ENCODE data around the gene MOCOS. TPM values are rescaled to one million over a fixed set of nuclear protein-coding genes. Genes with fewer than 3 reads are reported as not detected.

Gene MOCOS
- total RNA-seq, 2 experiments from 2014 or later: 0.21 to 0.47 TPM

DNA sequence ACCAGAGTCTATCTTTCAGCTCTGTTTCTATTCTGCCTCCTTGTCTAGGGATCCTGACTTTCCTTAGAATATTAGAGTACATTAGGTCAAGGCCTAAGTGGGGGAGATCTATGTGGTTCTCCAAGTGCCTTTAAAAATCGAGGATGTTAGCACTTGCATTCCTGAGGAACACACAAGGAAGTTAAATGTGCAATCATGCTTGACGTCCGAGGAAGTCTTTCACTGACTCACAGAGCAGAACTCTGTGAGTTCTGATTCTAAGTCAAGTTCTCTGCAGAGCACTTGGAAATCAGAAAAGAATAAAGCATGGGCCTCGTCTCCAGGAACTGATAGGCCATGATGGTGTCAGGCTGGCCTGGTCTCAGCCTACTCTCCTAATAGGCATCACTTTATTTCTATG, 127.5 kb downstream of the MOCOS start:
- no peaks in the 10 kb centered on the region for H3K4me1 Mint-ChIP-seq (ENCODE audit: low read depth)
- no peaks in the 10 kb centered on the region for H3K36me3 Mint-ChIP-seq (ENCODE audit: low read depth)
- no peaks in the 10 kb centered on the region for H3K9me3 Mint-ChIP-seq (ENCODE audit: insufficient read depth)
- ChIA-PET POLR2A (no interaction called here), CTCF (no interaction called here)
- DNase-seq: no peak
- H3K27me3 Mint-ChIP-seq (ENCODE audit: low read depth): peaks cover 6% of the 10 kb centered on the region
- no peak for ATAC-seq
- H3K4me3 Mint-ChIP-seq: no peak overlapping the region
- H3K27ac Mint-ChIP-seq: no peak overlapping the region

DNA sequence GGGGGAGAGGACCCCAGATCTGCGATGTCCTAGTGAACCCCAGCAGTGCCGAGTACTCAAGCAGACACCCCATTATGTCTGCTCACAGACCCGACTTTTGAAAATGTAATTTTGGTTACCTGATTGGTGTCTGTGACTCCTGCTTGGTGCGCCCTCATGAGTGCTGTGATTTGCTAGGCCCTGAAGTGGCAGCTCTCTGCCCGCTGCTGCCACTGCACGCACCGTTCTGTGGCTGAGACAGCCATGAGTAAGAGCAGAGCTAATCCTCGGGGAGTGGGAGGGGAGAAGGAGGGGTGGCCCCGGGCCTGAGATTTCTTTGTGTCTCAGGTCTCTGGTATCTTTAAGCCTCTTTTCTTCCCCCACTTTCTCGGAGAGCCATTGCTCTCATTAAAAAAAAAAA, 128.4 kb downstream of the MOCOS start:
- H3K9me3 Mint-ChIP-seq (ENCODE audit: insufficient read depth): no peaks in the 10 kb centered on the region
- H3K4me3 Mint-ChIP-seq: no peak overlapping the region
- ATAC-seq (no peak), DNase-seq (no peak)
- ChIA-PET POLR2A (no interaction called here), CTCF (no interaction called here)
- peaks cover 5% of the 10 kb centered on the region for H3K27me3 Mint-ChIP-seq (ENCODE audit: low read depth)
- no peak overlapping the region for H3K27ac Mint-ChIP-seq
- no peaks in the 10 kb centered on the region for H3K4me1 Mint-ChIP-seq (ENCODE audit: low read depth)
- no peaks in the 10 kb centered on the region for H3K36me3 Mint-ChIP-seq (ENCODE audit: low read depth)

DNA sequence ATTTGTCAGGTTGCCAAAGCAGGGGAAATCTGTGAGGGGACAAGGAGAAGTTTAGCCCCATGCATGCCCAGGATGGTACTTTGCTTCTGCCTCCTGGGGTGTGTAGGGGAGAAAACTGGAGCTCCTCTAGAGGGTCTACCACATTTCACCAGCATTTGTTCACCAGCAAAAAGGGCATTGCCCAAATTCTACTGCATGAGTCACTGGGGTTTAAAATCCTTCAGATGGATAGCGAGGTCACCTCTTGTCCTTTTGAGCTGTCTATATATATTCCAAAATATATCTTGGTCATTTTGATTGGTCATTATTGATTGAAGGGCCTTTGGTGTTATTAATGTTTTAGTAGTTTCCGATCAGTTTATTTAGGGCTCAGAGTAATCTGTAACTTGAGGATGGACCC, 128.9 kb downstream of the MOCOS start:
- H3K9me3 Mint-ChIP-seq (ENCODE audit: insufficient read depth): no peaks in the 10 kb centered on the region
- no peak overlapping the region for H3K27ac Mint-ChIP-seq
- ChIA-PET CTCF (no interaction called here), POLR2A (no interaction called here)
- no peak overlapping the region for H3K4me3 Mint-ChIP-seq
- H3K36me3 Mint-ChIP-seq (ENCODE audit: low read depth): no peaks in the 10 kb centered on the region
- no peak for ATAC-seq
- DNase-seq: no peak
- no peaks in the 10 kb centered on the region for H3K4me1 Mint-ChIP-seq (ENCODE audit: low read depth)
- peaks cover 5% of the 10 kb centered on the region for H3K27me3 Mint-ChIP-seq (ENCODE audit: low read depth)

Other genes with a start within 250 kb of the MOCOS start
- 10 to 100 TPM; 26.8 to 28.2 TPM for gene RPRD1A, start 119.9 kb upstream of the MOCOS start, total RNA-seq
- gene SLC39A6, start 58.2 kb upstream of the MOCOS start, total RNA-seq: 10 to 100 TPM; 19.4 to 19.7 TPM
- gene ELP2, start 57.6 kb upstream of the MOCOS start, total RNA-seq: 10 to 100 TPM; 57.6 to 60.1 TPM
- gene FHOD3, start 110.2 kb downstream of the MOCOS start, total RNA-seq: not detected